WI38 (cell line): ENCODE measurements around the gene TNFAIP3.

Experiments used
- H3K4me3 ChIP-seq: 2 replicates; pipeline ENCODE4 v1.5.1; 2011; ENCODE audit warnings: low read depth, mild to moderate bottlenecking, control low read depth, low read length
- TF ChIP-seq, protein P1 (sequence below): IDR thresholded peaks from 2 replicates; pipeline ENCODE4 v1.5.1; 2012; ENCODE audit warnings: low read depth, mild to moderate bottlenecking, control low read depth, low read length

The TNFAIP3 gene

GRCh38 chr6:137846274-137846673 lies 20.8 kb upstream of the TNFAIP3 start:
- H3K4me3 ChIP-seq = no peak overlapping the region
- TF ChIP-seq, protein P1, sequence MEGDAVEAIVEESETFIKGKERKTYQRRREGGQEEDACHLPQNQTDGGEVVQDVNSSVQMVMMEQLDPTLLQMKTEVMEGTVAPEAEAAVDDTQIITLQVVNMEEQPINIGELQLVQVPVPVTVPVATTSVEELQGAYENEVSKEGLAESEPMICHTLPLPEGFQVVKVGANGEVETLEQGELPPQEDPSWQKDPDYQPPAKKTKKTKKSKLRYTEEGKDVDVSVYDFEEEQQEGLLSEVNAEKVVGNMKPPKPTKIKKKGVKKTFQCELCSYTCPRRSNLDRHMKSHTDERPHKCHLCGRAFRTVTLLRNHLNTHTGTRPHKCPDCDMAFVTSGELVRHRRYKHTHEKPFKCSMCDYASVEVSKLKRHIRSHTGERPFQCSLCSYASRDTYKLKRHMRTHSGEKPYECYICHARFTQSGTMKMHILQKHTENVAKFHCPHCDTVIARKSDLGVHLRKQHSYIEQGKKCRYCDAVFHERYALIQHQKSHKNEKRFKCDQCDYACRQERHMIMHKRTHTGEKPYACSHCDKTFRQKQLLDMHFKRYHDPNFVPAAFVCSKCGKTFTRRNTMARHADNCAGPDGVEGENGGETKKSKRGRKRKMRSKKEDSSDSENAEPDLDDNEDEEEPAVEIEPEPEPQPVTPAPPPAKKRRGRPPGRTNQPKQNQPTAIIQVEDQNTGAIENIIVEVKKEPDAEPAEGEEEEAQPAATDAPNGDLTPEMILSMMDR = no peak

GRCh38 chr6:137846772-137847313 lies 20.2 kb upstream of the TNFAIP3 start:
- no peak overlapping the region for H3K4me3 ChIP-seq
- TF ChIP-seq, protein P1 = no peak

DNA sequence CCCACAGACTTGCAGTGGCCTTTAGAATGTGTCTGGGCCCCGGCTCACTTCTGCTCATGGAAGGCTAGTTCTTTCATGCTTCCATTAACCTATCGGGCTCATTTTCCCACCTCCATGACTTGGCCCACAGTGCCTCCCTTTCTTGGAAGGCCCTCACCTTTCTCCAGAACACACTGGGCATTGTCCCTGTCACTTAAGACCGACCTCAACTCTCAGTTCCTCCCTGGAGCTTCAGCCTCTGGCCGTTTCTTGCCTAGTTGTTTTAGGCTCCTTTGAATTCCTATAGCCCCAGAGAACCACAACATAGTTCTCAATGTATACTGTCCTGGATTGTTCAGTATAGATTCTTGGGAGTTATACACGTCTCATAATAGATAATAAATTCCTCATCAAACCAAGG lies 19.3 kb upstream of the TNFAIP3 start:
- H3K4me3 ChIP-seq = no peak overlapping the region
- TF ChIP-seq, protein P1 = no peak

DNA sequence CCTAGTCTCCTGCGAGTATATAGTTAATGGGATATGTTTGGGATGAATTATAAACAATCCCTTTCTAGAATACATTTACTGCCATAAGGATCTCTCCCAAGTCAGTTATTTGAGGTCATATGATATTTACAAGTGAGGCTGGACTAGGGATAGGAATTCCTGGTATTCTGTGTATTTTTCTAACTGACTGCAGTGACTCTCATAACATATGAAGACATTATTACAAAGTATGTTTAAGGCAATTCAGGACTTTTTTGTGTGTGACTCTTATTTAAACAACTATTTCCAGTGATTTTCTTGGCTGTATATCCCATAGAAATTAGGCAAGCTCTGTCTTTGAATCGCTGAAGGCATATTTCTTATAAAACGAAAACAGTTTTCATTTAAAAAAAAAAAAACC lies 18.4 kb upstream of the TNFAIP3 start:
- TF ChIP-seq, protein P1 = no peak
- H3K4me3 ChIP-seq = no peak overlapping the region

- peak overlapping the region; percentile 42 for H3K4me3 ChIP-seq
- TF ChIP-seq, protein P1 = no peak
Observed at GRCh38 chr6:137849181-137849980, 17.7 kb upstream of the TNFAIP3 start.

DNA sequence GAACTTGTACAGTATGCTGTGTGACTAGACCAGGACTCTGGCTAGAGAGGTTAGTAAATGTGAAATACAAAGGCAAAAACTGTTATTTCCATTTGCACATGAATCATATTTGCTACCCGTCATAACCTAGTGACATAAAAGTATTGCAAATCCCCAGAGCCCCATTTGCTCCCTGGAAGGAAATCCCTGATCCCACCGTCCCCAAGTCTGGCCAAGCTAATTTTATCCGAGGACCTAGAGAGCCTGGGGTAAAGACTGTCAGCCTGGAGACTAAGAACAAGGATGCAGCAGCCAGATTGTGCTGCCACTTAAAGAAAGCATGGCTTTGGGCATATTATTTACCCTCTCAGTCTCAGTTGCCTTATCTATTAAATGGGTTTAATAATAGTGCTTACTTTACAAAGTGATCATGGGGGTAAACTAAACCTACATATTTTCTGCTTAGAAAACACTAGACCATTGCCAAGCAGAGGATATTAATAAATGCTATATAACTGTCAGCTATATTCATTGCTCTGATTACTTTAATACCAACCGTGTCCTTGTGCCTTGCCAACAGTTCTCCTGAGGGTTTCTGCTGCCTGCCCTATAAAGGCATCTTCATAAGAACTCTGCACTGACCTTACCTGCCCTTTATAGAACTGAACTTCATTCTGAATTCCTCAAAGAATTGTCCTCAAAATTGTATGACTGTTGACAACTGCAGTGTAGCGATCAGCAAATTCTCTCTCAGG lies 16.9 kb upstream of the TNFAIP3 start:
- TF ChIP-seq, protein P1 = no peak
- H3K4me3 ChIP-seq = no peak overlapping the region
